NB4 (cell line): ENCODE measurements around the gene ZNF488.

Source experiments
- CTCF ChIP-seq: IDR thresholded peaks from one replicate; pipeline ENCODE4 v1.5.1; 2012; ENCODE audit warnings: low read depth, low read length
- POLR2A ChIP-seq: IDR thresholded peaks from 2 replicates; pipeline ENCODE4 v1.6.1; 2011; ENCODE audit warnings: mild to moderate bottlenecking; ENCODE audit not compliant: insufficient read length; ENCODE audit errors: extremely low read depth
- TF ChIP-seq, protein P1 (sequence below): IDR thresholded peaks from 2 replicates; pipeline ENCODE4 v1.6.1; 2011; ENCODE audit warnings: low read depth, low read length

DNA sequence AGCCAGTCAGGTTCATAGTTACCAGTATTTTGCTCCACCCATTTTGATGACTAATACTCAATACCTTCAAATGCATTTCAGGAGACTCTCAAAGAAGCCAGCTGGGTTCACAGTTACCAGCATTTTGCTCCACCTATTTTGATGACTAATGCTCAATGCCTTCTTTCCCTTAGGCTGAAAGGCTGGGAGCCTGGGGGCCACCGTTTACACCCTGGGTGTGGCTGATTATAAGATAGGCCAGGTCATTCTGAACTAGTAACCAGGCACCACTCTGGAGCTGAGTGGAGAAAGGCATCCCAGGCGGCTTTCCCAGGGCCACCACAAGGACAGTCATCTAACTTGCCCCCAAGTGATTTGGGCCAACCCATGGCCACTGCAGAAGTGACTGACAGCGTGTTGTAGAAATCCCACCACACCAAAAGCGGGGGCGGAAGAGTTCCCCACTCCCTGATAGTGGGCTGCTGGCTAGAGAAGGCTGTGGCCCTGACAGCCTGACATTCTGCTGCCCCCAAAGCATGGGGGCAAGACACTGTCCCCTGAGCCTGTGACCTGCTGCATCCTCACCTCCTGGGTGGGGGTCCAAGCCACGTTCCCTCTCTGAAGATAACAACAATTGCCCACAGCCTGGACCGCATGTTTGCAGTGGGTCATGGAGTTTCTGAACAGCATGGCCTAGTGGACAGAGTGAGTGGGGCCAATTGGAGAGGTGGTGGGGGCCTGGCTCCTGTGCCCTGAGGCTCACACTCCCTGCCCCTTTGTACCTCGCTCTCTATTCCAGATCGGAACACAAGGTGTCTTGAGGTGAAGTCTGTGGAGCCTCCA is 23.0 kb upstream of the ZNF488 start:
- TF ChIP-seq POLR2A (no peak), CTCF (no peak)
- TF ChIP-seq, protein P1, sequence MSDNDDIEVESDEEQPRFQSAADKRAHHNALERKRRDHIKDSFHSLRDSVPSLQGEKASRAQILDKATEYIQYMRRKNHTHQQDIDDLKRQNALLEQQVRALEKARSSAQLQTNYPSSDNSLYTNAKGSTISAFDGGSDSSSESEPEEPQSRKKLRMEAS, result no peak
